ENCODE results near the gene MTM1. TPM values are rescaled to one million over a fixed set of nuclear protein-coding genes. Genes with fewer than 3 reads are reported as not detected.

Gene MTM1
- total and polyA plus RNA-seq, 2 donors (not counting 1 experiment from before 2014, with no cell fraction given), result 8.7 to 29.8 TPM

- Mint-ChIP-seq H3K9me3 (ENCODE audit: insufficient read depth) (no peaks in the 10 kb centered on the region), H3K27ac (no peak overlapping the region), H3K4me3 (no peak overlapping the region), H3K27me3 (no peaks in the 10 kb centered on the region), H3K4me1 (no peaks in the 10 kb centered on the region)
- DNase-seq, result no peak
- ChIA-PET POLR2A (interaction anchor here (0.7 kb wide), 1 partner anchor 45 kb away, joined by 3 read pairs; no protein-coding TSS in a partner anchor), CTCF (no interaction called here)
- Histone ChIP-seq H3K36me3 (replicated peaks in 1 of 2; ENCODE audit: control extremely low read depth in 1 of 2, control insufficient read depth in 1 of 2, extremely low read depth in 1 of 2, insufficient read depth in 2 of 2, low read length in 1 of 2) (peaks cover 7 to 43% of the 10 kb centered on the region in 2 experiments), H3K4me1 (ENCODE audit: control insufficient read depth in 2 of 2, insufficient read depth in 2 of 2, low read length in 2 of 2) (no peaks in the 10 kb centered on the region), H3K27ac (ENCODE audit: low read length in 2 of 2) (no peak overlapping the region), H3K9ac (ENCODE audit: low read length) (no peak overlapping the region), H3K9me3 (ENCODE audit: control extremely low read depth in 1 of 3, control insufficient read depth in 2 of 3, insufficient read depth in 1 of 3, low read length in 2 of 3) (no peaks in the 10 kb centered on the region), H3K4me2 (replicated peaks; ENCODE audit: low read depth, low read length, poor library complexity, severe bottlenecking) (no peak overlapping the region), H3K27me3 (replicated peaks in 1 of 4; ENCODE audit: control extremely low read depth in 1 of 4, control insufficient read depth in 3 of 4, insufficient read depth in 4 of 4, low read length in 3 of 4) (no peaks in the 10 kb centered on the region), H4K20me1 (ENCODE audit: control insufficient read depth, insufficient read depth, low read length, poor library complexity, severe bottlenecking) (no peaks in the 10 kb centered on the region), H3K4me3 (ENCODE audit: control extremely low read depth in 1 of 5, extremely low read depth in 1 of 5, insufficient read depth in 1 of 5, low read depth in 2 of 5, low read length in 4 of 5) (no peak overlapping the region), H2AFZ (ENCODE audit: insufficient read depth, low read depth, low read length, poor library complexity, severe bottlenecking) (no peak overlapping the region), H3K79me2 (ENCODE audit: control insufficient read depth, insufficient read depth, low read length) (no peaks in the 10 kb centered on the region)
- TF ChIP-seq CTCF (IDR thresholded peaks at IDR 0.05) (no peak), EZH2 (IDR thresholded peaks at IDR 0.05; ENCODE audit: borderline replicate concordance, insufficient read depth, low read depth, low read length, poor library complexity, severe bottlenecking) (no peak)
- no peak for ATAC-seq (ENCODE audit: low read depth)
- WGBS (ENCODE audit: insufficient coverage), result no CpG with 5 or more reads among the region's 2 CpGs
- intact Hi-C loops (cut with micrococcal nuclease), result no loop called here
Measured at GRCh38 chrX:150643958-150644357, 75.5 kb downstream of the MTM1 start.

GRCh38 chrX:150644422-150644821 lies 76.0 kb downstream of the MTM1 start:
- ChIA-PET CTCF (no interaction called here), POLR2A (no interaction called here)

More at GRCh38 chrX:150644422-150644821, 76.0 kb downstream of the MTM1 start:
- intact Hi-C loops (cut with micrococcal nuclease), result no loop called here
- Mint-ChIP-seq H3K9me3 (ENCODE audit: insufficient read depth) (no peaks in the 10 kb centered on the region), H3K27me3 (no peaks in the 10 kb centered on the region), H3K4me3 (no peak overlapping the region), H3K4me1 (no peaks in the 10 kb centered on the region), H3K27ac (no peak overlapping the region)
- TF ChIP-seq EZH2 (IDR thresholded peaks at IDR 0.05; ENCODE audit: borderline replicate concordance, insufficient read depth, low read depth, low read length, poor library complexity, severe bottlenecking) (no peak), CTCF (IDR thresholded peaks at IDR 0.05) (no peak)
- no peak overlapping the region for H3K9ac ChIP-seq (ENCODE audit: low read length)
- no peak overlapping the region for H3K27ac ChIP-seq (ENCODE audit: low read length in 2 of 2)
- no peak overlapping the region for H3K4me2 ChIP-seq (replicated peaks; ENCODE audit: low read depth, low read length, poor library complexity, severe bottlenecking)
- no peaks in the 10 kb centered on the region for H3K79me2 ChIP-seq (ENCODE audit: control insufficient read depth, insufficient read depth, low read length)
- no peak overlapping the region for H2AFZ ChIP-seq (ENCODE audit: insufficient read depth, low read depth, low read length, poor library complexity, severe bottlenecking)
- no peaks in the 10 kb centered on the region for H3K9me3 ChIP-seq (ENCODE audit: control extremely low read depth in 1 of 3, control insufficient read depth in 2 of 3, insufficient read depth in 1 of 3, low read length in 2 of 3)
- peaks cover 7 to 43% of the 10 kb centered on the region in 2 experiments for H3K36me3 ChIP-seq (replicated peaks in 1 of 2; ENCODE audit: control extremely low read depth in 1 of 2, control insufficient read depth in 1 of 2, extremely low read depth in 1 of 2, insufficient read depth in 2 of 2, low read length in 1 of 2)
- WGBS (ENCODE audit: insufficient coverage), result no CpG with 5 or more reads among the region's 4 CpGs
- H3K4me1 ChIP-seq (ENCODE audit: control insufficient read depth in 2 of 2, insufficient read depth in 2 of 2, low read length in 2 of 2), result no peaks in the 10 kb centered on the region
- ATAC-seq (ENCODE audit: low read depth) (no peak), DNase-seq (no peak)
- no peaks in the 10 kb centered on the region for H3K27me3 ChIP-seq (replicated peaks in 1 of 4; ENCODE audit: control extremely low read depth in 1 of 4, control insufficient read depth in 3 of 4, insufficient read depth in 4 of 4, low read length in 3 of 4)
- H4K20me1 ChIP-seq (ENCODE audit: control insufficient read depth, insufficient read depth, low read length, poor library complexity, severe bottlenecking), result no peaks in the 10 kb centered on the region
- no peak overlapping the region for H3K4me3 ChIP-seq (ENCODE audit: control extremely low read depth in 1 of 5, extremely low read depth in 1 of 5, insufficient read depth in 1 of 5, low read depth in 2 of 5, low read length in 4 of 5)

Measured in B cell (primary cell).